T47D (cell line): Measurements from ENCODE around the gene SRRM5.
"Not testable (repeated sequence)": the region's sequence is repeated elsewhere in the genome, so short reads cannot be mapped to it uniquely, and the experiment has no call there.

Source experiments
- DNase-seq, 2 experiments: peaks; one replicate each; pipeline versions ENCODE4 v3.0.0 to v3.0.0-alpha.2; 2011 to 2012; ENCODE audit warnings: low read depth in 1 of 2, low spot score in 1 of 2
- JUND ChIP-seq: IDR thresholded peaks from 2 replicates; pipeline ENCODE4 v1.6.1; 2012; ENCODE audit warnings: low read depth
- in situ Hi-C: cut with HindIII; loops from 2 replicates; pipeline ENCODE4 v1.10.0; 2016; ENCODE audit warnings: low sequenced_read_pairs, low pct_unique_long_range_greater_than_20kb

SRRM5 gene

GRCh38 chr19:43626838-43627237, 14.9 kb downstream of the SRRM5 start:
- no peak for TF ChIP-seq JUND
- DNase-seq: no peak
- in situ Hi-C loops: no loop called here

GRCh38 chr19:43628646-43629326, 16.9 kb downstream of the SRRM5 start:
- no peak for DNase-seq
- no peak for TF ChIP-seq JUND
- in situ Hi-C loops: no loop called here

GRCh38 chr19:43631491-43631890, 19.6 kb downstream of the SRRM5 start:
- TF ChIP-seq JUND: no peak
- in situ Hi-C loops: no loop called here
- DNase-seq: no peak

GRCh38 chr19:43633520-43633919, 21.6 kb downstream of the SRRM5 start:
- no peak for DNase-seq
- in situ Hi-C loops: no loop called here
- TF ChIP-seq JUND: no peak

- no peak for DNase-seq
- TF ChIP-seq JUND: no peak
- in situ Hi-C loops: no loop called here
Observed at GRCh38 chr19:43634068-43634467, 22.2 kb downstream of the SRRM5 start.

- TF ChIP-seq JUND: no peak
- in situ Hi-C loops: no loop called here
- DNase-seq: no peak
Observed at GRCh38 chr19:43634506-43634871, 22.6 kb downstream of the SRRM5 start.

GRCh38 chr19:43634872-43635560, 23.1 kb downstream of the SRRM5 start:
- no peak for TF ChIP-seq JUND
- in situ Hi-C loops: no loop called here
- DNase-seq: no peak

GRCh38 chr19:43635561-43635940, 23.7 kb downstream of the SRRM5 start:
- DNase-seq, in situ Hi-C loops: not testable (repeated sequence)

- TF ChIP-seq JUND: no peak
- DNase-seq: no peak
- in situ Hi-C loops: no loop called here
Observed at GRCh38 chr19:43636121-43636683, 24.3 kb downstream of the SRRM5 start.

GRCh38 chr19:43638214-43638994, 26.5 kb downstream of the SRRM5 start:
- in situ Hi-C loops: no loop called here
- DNase-seq: no peak

GRCh38 chr19:43638995-43639518, 27.2 kb downstream of the SRRM5 start:
- DNase-seq: no peak
- in situ Hi-C loops: no loop called here
- no peak for TF ChIP-seq JUND

More at GRCh38 chr19:43638214-43638994, 26.5 kb downstream of the SRRM5 start:
- no peak for TF ChIP-seq JUND

GRCh38 chr19:43639519-43640423, 27.9 kb downstream of the SRRM5 start, which contains the start of gene CADM4:
TSS of gene CADM4 (minus strand) at chr19:43639850. CDS start at chr19:43639790, 60 bp downstream.
- in situ Hi-C loops: no loop called here
- peak; percentile 22 to 49 for DNase-seq

More at GRCh38 chr19:43639519-43640423, 27.9 kb downstream of the SRRM5 start, which contains the start of gene CADM4:
- no peak for TF ChIP-seq JUND
